EH (cell line): ENCODE measurements around the gene SERPINF2.
A peak's percentile ranks its signal among the peaks of the same experiment; 100 is the strongest.

ENCODE experiments used
- DNase-seq: peaks from one replicate; pipeline ENCODE4 v3.0.0-alpha.2; 2015; ENCODE audit warnings: low read depth

The SERPINF2 gene

DNA sequence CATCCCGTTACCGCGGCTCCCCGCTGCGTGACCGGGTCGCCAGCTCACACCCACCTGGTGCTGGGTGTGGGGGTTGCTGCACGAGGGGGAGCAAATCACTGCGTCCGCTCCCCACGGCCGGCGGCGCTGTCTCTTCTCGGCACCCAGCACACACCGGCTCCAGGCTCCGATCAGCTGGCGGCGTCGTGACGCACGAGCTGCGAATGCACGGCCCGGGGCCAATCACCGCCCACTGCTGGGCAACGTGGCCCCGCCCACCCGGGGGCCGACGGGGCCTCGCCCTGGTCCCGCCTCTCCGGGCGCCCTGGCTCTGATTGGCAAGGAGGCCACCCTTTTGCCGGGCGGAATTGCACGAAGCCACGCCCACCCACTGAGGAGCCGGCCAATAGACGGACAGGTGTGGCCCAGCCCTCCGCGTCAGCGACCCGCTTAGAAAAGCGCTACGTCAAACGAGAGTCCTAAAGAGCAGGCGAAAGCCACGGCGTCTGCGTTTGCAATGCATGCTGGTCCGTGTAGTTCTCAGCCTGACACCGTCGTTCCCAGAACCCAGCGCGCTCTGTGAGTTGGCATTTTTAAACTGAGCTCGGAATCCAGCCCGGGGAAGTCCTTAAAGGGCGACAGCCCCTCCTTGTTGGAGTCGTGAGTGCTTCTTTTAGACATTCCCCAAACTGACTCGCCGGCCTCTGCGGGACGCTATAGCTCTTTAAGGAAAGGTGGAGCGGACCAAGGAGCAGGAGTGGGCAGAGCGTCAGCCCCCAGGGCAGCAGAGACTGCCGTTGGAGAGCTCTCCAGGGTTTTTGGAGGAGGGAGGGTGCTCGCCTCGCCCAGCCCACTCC, 26.4 kb upstream of the SERPINF2 start:
- peak; percentile 100 for DNase-seq

DNA sequence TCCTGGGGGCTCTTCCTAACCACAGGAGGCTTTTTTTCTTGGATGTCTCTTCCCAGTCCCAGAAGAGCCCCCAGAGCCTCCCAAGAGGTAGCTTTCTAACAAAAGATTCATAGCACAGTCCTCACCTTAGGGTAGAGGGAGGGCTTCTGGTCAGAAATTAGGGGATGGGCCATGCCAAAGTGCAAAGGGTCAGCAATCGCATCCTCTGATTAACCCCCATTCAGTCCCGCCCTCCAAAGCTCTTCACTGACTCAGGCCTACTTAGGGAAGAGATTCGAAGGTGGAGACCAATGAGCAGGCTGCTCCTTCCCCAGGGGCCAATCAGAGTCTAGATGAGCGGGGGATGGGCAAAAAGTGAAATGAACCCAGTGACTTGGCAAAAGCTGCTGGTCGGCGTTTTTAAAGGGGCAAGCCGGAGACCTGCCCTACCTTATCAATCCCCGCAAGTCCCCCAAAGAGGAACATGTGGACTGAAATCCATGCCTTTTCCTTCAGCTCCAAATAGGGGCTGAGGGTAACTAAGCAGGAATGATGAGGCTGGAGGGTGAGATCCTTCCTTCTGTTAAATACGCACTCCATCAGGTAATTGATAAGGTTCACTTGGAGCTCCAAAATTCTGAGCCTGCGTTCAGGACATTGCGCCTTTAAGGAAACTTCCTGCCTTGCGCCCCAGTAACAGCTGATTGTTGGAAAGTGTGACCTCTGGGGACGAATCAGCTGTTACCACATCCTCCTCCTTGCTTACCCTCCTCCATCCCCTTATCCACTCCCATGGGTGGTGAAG, 25.6 kb upstream of the SERPINF2 start:
- DNase-seq: peak; percentile 100

GRCh38 chr17:1718362-1719165, 24.1 kb upstream of the SERPINF2 start:
- DNase-seq: no peak

DNA sequence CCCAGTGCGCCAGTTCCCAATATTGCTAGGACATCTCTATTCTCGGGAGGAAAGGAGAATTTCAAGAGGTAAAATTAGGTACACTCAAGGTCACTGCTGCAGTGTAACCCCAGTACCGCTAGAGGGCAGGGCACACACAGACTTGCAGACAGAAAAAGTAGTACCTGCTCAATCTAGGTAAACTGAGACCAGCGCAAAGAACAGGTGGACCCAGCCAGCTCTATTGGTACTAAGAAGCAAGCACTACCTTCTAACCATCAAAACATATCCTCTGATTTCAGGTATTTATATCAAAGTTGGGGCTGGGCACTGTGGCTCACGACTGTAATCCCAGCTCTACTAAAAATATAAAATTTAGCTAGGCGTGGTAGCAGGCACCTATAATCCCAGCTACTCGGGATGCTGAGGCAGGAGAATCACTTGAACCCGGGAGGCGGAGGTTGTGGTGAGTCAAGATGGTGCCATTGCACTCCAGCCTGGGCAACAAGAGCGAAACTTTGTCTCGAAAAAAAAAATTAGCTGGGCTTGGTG, 21.8 kb upstream of the SERPINF2 start:
- DNase-seq: peak; percentile 59

DNA sequence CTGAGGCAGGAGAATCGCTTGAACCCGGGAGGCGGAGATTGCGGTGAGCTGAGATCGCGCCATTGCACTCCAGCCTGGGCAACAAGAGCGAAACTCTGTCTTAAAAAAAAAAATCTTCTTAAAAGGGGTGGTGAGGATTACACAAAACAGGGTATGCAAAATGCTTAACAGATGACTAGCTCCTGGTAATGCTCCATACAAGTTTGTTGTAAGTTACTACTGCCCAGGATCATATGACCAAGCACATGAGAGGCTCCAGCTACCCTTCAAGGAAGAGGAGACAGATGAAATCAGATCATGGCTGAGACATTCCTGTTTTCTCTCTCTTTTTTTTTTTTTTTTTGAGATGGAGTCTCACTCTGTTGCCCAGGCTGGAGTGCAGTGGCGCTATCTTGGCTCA, 20.6 kb upstream of the SERPINF2 start:
- DNase-seq: peak; percentile 57

- DNase-seq: peak; percentile 87
Observed at GRCh38 chr17:1724351-1724868, 18.3 kb upstream of the SERPINF2 start, which contains the start of gene WDR81. Gene WDR81, plus strand, starts transcription at chr17:1724704. Its CDS starts 256 bp downstream, at chr17:1724960.

DNA sequence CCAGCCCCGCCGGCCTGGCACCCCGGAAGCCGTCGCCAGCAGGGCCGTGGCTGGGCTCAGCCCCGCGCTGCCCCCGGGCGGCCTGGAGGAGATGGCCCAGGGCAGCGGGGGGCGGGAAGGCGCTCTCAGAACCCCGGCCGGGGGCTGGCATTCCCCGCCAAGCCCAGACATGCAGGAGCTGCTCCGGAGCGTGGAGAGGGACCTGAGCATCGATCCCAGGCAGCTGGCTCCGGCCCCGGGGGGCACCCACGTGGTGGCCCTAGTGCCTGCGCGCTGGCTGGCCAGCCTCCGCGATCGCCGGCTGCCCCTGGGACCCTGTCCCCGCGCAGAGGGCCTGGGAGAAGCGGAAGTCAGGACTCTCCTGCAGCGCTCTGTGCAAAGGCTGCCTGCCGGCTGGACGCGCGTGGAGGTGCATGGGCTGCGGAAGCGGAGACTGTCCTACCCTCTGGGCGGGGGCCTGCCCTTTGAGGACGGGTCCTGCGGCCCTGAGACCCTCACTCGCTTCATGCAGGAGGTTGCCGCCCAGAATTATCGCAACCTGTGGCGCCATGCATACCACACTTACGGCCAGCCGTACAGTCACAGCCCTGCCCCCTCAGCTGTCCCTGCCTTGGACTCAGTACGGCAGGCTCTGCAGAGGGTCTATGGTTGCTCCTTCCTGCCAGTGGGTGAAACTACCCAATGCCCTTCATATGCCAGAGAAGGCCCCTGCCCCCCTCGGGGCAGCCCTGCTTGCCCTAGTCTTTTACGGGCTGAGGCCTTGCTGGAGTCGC, 17.6 kb upstream of the SERPINF2 start:
- no peak for DNase-seq

DNA sequence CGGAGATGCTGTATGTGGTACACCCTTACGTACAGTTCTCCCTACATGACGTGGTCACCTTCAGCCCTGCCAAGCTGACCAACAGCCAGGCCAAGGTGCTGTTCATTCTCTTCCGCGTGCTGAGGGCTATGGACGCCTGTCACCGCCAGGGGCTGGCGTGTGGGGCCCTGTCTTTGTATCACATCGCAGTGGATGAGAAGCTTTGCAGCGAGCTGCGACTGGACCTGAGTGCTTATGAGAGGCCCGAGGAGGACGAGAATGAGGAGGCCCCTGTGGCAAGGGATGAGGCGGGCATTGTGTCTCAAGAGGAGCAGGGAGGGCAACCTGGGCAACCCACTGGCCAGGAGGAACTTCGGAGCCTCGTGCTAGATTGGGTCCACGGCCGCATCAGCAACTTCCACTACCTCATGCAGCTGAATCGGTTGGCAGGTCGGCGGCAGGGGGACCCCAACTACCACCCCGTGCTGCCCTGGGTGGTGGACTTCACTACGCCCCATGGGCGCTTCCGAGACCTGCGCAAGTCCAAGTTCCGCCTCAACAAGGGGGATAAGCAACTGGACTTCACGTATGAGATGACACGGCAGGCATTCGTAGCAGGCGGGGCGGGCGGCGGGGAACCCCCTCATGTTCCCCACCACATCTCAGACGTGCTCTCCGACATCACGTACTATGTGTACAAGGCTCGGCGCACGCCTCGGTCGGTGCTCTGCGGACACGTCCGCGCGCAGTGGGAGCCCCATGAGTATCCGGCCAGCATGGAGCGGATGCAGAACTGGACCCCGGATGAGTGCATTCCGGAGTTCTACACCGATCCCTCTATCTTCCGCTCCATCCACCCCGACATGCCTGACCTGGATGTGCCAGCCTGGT, 16.8 kb upstream of the SERPINF2 start:
- no peak for DNase-seq

DNA sequence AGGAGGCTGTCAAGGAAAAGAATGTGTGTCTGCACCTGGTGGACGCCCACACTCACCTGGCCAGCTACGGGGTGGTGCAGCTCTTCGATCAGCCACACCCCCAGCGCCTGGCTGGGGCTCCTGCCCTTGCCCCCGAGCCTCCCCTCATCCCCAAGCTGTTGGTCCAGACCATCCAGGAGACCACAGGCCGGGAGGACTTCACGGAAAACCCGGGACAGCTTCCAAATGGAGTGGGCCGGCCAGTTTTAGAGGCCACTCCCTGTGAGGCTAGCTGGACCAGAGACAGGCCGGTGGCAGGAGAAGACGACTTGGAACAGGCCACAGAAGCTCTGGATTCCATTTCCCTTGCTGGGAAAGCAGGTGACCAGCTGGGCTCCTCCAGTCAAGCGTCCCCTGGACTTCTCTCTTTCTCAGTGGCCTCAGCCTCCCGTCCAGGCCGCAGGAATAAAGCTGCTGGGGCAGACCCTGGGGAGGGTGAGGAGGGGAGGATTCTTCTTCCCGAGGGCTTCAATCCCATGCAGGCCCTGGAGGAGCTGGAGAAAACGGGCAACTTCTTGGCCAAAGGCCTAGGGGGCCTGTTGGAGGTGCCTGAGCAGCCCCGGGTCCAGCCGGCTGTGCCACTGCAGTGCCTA, 15.9 kb upstream of the SERPINF2 start:
- DNase-seq: no peak

- no peak for DNase-seq
Observed at GRCh38 chr17:1727258-1727789, 15.3 kb upstream of the SERPINF2 start.

GRCh38 chr17:1727876-1728630, 14.6 kb upstream of the SERPINF2 start:
- no peak for DNase-seq

- DNase-seq: no peak
Observed at GRCh38 chr17:1729966-1730325, 12.7 kb upstream of the SERPINF2 start.

GRCh38 chr17:1730326-1731193, 12.1 kb upstream of the SERPINF2 start:
- DNase-seq: peak; percentile 85

DNA sequence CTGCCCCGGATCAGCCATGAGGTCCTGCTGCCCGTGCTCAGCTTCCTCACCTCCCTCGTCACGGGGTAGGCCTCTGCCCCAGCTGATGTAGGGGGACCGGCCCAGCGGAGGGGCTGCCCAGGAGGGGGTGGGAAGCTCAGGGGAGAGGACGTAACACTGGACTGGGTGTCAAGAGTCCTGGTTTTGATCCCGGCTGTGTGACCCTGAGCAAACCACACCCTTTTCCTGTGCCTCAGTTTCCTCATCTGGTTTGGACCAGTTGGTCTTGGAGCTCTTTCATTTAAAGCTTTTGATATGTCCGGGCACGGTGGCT, 11.5 kb upstream of the SERPINF2 start:
- DNase-seq: no peak

DNA sequence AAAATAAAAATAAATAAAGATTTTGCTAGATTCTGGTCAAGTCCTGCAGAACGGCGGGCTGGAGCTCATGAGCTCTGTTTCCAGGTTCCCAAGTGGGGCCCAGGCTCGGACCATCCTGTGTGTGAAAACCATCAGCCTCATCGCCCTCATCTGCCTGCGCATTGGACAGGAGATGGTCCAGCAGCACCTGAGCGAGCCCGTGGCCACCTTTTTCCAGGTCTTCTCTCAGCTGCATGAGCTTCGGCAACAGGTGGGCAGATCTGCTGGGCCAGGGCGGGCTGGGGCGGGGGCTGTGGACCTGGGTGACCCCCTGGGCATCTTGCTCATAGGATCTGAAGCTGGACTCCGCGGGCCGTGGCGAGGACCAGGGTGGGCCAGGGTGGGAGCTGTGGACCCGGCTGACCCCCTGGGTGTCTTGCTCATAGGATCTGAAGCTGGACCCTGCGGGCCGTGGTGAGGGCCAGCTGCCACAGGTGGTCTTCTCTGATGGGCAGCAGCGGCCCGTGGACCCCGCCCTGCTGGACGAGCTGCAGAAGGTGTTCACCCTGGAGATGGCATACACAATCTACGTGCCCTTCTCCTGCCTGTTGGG, 10.3 kb upstream of the SERPINF2 start:
- no peak for DNase-seq

DNA sequence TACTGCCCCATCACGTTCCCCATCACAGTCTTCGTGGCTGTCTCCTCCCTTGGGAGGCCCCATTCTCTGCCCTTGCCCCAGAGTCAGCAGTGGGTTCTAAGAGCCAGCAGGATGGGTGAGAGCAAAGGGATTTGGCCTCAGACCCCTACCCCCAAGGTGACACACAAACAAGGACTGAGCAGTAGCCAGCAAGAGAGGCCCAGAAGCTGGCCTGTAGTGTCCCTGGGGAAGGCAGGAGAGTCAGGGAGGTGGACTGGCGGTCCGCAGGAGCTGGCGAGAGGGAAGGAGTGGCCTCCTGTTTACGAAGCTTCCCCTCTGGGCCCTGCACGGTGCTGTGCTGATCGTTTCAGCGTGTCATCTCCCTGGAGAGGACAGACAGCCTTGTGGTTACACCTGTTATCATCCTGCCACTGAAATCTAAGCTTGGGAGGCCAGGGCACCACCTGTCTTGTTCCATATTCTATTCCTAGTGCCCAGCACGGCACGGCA, 9.8 kb upstream of the SERPINF2 start:
- no peak for DNase-seq

- DNase-seq: no peak
Observed at GRCh38 chr17:1733759-1734158, 8.9 kb upstream of the SERPINF2 start.
